ENCODE results near the gene TENT5A.
"Not testable (repeated sequence)": the region's sequence is repeated elsewhere in the genome, so short reads cannot be mapped to it uniquely, and the experiment has no call there.

Gene TENT5A

DNA sequence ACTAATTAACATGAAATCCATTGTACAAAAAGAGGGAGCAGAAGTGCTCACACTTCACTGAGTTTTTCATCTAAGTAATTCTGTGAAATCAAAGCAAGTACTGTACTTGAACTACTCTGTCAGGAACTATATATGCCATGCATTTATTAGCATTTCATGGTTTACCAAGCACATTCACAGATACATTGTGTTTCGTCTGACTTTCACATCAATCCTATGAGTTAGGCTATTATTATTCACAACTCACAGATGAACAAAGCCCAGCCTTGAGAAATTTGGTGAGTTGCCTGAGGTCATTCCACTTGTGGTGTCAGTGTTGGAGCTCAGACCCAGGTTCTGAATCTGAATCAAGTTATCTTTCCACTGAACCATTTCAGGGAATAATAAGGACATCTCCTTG lies 33.7 kb upstream of the TENT5A start:
- no peak overlapping the region for H3K4me3 ChIP-seq (ENCODE audit: low read length)
- DNase-seq (ENCODE audit: low read depth) = no peak
- TF ChIP-seq, protein P1, sequence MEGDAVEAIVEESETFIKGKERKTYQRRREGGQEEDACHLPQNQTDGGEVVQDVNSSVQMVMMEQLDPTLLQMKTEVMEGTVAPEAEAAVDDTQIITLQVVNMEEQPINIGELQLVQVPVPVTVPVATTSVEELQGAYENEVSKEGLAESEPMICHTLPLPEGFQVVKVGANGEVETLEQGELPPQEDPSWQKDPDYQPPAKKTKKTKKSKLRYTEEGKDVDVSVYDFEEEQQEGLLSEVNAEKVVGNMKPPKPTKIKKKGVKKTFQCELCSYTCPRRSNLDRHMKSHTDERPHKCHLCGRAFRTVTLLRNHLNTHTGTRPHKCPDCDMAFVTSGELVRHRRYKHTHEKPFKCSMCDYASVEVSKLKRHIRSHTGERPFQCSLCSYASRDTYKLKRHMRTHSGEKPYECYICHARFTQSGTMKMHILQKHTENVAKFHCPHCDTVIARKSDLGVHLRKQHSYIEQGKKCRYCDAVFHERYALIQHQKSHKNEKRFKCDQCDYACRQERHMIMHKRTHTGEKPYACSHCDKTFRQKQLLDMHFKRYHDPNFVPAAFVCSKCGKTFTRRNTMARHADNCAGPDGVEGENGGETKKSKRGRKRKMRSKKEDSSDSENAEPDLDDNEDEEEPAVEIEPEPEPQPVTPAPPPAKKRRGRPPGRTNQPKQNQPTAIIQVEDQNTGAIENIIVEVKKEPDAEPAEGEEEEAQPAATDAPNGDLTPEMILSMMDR (conservative IDR thresholded peaks at IDR 0.05; ENCODE audit: low read length) = no peak

DNA sequence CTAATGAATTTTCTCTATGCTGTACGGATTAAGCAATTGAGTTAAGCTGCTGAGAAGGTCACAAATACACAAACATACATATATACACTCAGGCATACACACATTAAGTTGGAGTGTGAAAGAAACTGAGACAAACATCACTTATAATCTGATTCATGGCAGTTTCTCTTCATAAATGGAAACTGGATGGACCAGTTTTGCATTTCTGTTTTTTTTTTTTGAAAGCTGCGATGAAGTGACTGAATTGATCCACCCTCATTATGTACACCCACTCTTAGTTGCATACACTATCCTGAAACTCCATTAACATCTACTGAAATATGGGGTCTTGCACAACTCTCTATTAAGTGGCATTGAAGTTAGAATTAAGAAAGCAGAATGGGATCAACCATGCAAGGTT lies 32.9 kb upstream of the TENT5A start:
- no peak overlapping the region for H3K4me3 ChIP-seq (ENCODE audit: low read length)
- DNase-seq (ENCODE audit: low read depth) = no peak
- TF ChIP-seq, protein P1 (conservative IDR thresholded peaks at IDR 0.05; ENCODE audit: low read length) = no peak

DNA sequence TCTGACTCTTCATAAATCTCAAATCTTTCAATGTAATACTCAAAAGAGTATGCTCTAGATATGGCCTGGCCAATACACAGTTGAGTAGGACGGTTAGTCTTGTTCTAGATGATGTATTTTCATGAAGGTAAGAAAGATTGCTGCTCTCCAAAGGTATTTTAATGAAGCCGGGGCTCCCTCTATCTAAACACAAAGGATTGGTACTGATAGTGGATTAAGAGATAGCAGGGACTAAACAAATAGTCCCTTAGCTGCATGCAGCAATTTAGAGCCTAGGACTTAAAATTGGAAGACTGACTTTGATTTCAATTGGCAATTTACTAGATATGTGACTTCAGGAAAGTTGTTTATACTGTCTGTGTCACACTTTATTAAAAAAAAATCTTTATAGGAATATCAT lies 31.4 kb upstream of the TENT5A start:
- H3K4me3 ChIP-seq (ENCODE audit: low read length) = no peak overlapping the region
- TF ChIP-seq, protein P1 (conservative IDR thresholded peaks at IDR 0.05; ENCODE audit: low read length) = no peak
- DNase-seq (ENCODE audit: low read depth) = no peak

DNA sequence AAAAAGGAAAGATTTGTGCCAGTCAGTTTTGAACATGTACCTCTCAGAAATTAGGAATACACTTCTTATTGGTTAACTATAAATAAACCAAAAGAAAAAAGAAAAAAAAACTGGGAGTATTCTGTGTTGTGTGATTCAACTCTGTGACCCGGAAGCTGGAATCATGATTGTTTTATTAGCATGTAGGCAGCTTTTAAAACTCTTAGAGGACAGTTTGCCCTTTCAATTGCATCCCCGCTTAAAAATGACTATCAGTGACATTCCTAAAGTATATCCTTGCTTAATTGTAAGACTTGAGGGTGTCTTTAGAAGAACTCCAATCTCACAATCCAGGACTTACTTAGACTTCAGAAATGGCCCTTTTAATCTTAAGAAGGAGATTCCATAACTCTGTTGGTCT lies 29.1 kb upstream of the TENT5A start:
- no peak for DNase-seq (ENCODE audit: low read depth)
- H3K4me3 ChIP-seq (ENCODE audit: low read length) = no peak overlapping the region
- TF ChIP-seq, protein P1 (conservative IDR thresholded peaks at IDR 0.05; ENCODE audit: low read length) = no peak

DNA sequence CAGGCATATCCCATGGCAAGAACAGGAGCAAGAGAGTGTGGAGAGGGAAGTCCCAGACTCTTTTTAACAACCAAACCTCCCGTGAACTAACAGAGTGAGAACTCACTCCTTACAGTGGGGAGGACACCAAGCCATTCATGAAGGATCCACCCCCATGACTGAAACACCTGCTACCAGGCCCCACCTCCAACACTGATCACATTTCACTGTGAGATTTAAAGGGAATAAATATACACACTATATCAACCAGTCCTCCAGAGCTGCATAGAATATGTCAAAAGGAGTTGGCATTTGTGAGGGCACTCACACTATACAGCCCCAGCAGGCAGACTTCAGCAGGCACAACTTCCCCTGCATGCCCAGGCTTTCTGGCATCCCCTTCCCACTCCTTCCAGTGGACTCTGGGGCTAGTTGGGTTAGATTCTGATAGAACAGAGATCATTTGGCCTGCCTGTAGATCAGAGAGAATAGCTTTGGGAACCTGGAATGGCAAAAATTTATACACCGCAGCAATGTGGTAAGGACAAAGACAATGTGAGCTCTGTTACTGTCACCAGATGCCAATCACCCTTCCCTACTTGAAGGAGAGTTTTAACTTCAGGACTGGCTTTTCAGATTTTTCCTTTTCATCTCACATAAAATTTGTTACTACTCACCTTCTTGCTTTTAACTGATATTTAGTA lies 25.2 kb upstream of the TENT5A start:
- TF ChIP-seq, protein P1 (conservative IDR thresholded peaks at IDR 0.05; ENCODE audit: low read length) = no peak
- H3K4me3 ChIP-seq (ENCODE audit: low read length) = no peak overlapping the region
- DNase-seq (ENCODE audit: low read depth) = no peak

DNA sequence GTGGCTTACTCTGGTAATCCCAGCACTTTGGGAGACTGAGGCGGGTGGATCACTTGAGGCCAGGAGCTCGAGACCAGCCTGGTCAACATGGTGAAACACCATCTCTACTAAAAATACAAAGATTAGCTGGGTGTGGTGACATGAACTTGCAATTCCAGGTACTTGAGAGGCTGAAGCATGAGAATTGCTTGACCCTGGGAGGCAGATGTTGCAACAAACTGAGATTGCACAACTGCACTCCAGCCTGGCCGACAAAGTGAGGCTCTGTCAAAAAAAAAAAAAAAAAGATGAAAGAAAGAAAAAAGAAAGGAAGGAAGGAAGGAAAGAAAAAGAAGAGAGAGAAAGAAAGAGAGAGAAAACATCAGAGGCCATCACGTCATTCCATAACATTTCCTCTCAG lies 23.7 kb upstream of the TENT5A start:
- DNase-seq (ENCODE audit: low read depth); H3K4me3 ChIP-seq (ENCODE audit: low read length): not testable (repeated sequence)

DNA sequence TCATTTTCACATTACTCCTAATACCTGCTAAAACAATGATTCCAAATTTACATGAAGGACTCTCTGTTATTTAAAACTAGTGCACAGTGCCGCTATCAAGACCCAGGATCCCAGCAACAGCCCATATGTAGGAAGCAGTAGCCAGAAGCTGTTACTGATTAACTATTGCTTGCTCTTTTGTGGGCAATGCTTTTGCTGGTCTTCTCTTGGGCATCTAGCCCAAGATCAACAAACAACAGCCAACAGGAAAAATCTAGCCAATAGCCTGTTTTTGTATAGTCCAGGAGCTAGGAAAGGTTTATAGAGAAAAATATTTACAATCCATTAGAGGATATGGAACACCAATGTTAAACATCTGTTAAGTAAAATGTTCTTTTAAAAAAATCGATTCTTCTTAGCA lies 22.1 kb upstream of the TENT5A start:
- DNase-seq (ENCODE audit: low read depth) = no peak
- no peak overlapping the region for H3K4me3 ChIP-seq (ENCODE audit: low read length)
- TF ChIP-seq, protein P1 (conservative IDR thresholded peaks at IDR 0.05; ENCODE audit: low read length) = no peak

DNA sequence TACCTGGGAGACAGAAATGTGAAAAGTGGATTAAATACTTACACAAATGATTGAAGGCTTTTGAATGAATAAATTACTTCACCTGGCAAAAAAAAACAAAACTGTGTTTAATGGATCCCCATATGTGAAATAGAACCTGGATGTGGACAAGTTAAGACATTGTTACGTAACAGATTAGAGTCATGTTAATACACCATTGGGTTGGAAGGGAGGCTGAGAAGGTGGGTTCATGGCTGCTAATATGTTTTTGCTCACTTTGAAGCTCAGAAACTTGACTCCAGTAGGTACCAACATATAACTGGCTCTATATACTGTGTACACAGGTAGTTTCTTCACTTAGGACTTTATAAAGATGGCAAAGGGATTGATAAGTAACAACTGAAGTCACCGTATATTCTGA lies 21.4 kb upstream of the TENT5A start:
- no peak for DNase-seq (ENCODE audit: low read depth)
- TF ChIP-seq, protein P1 (conservative IDR thresholded peaks at IDR 0.05; ENCODE audit: low read length) = no peak

More for the DNA sequence above, 21.4 kb upstream of the TENT5A start:
- H3K4me3 ChIP-seq (ENCODE audit: low read length) = no peak overlapping the region
